DND-41 (cell line): ENCODE data around the gene B3GALT6.

Experiments
- ATAC-seq: fragments of 200-7000 bp; cut with Tn5 transposase; 3 replicates; pipeline ENCODE4 v1.9.1; 2021; ENCODE audit warnings: low read depth; ENCODE audit not compliant: insufficient read depth
- DNase-seq: peaks from one replicate; pipeline ENCODE4 v3.0.0-alpha.2; 2020
- H2AFZ ChIP-seq: 2 replicates; pipeline ENCODE4 v1.6.0; 2012; ENCODE audit warnings: low read depth, low read length
- H3K27ac ChIP-seq: 2 replicates; pipeline ENCODE4 v1.5.1; 2012; ENCODE audit warnings: low read length, inconsistent platforms
- H3K27me3 ChIP-seq: fragments of 200-600 bp; sonication (generic); 2 replicates; pipeline ENCODE4 v1.6.0; 2012; ENCODE audit warnings: low read length, mild to moderate bottlenecking, inconsistent platforms; ENCODE audit not compliant: insufficient read depth, poor library complexity
- H3K36me3 ChIP-seq: 2 replicates; pipeline ENCODE4 v1.5.1; 2012; ENCODE audit warnings: low read length, inconsistent platforms; ENCODE audit not compliant: insufficient read depth
- H3K4me1 ChIP-seq: 2 replicates; pipeline ENCODE4 v1.5.1; 2012; ENCODE audit warnings: mild to moderate bottlenecking, low read length; ENCODE audit not compliant: insufficient read depth
- H3K4me2 ChIP-seq: 2 replicates; pipeline ENCODE4 v1.6.0; 2012; ENCODE audit warnings: mild to moderate bottlenecking, moderate library complexity, low read length, inconsistent platforms; ENCODE audit not compliant: insufficient read depth
- H3K4me3 ChIP-seq, 2 experiments: fragments of 200-600 bp in 1 of 2; shearing (Covaris generic) in 1 of 2; 2 replicates each; pipeline ENCODE4 v1.5.1; 2012 to 2016; ENCODE audit warnings: inconsistent platforms in 2 of 2, low read length in 2 of 2, mild to moderate bottlenecking in 2 of 2, low read depth in 1 of 2, moderate library complexity in 1 of 2
- H3K79me2 ChIP-seq: 2 replicates; pipeline ENCODE4 v1.6.0; 2012; ENCODE audit warnings: low read length, inconsistent platforms; ENCODE audit not compliant: insufficient read depth
- H3K9ac ChIP-seq: 2 replicates; pipeline ENCODE4 v1.6.0; 2012; ENCODE audit warnings: low read depth, mild to moderate bottlenecking, inconsistent platforms, low read length, moderate library complexity
- H3K9me3 ChIP-seq: 2 replicates; pipeline ENCODE4 v1.5.1; 2012; ENCODE audit warnings: low read length, moderate library complexity, mild to moderate bottlenecking, inconsistent platforms; ENCODE audit not compliant: insufficient read depth, severe bottlenecking
- H4K20me1 ChIP-seq: 2 replicates; pipeline ENCODE4 v1.6.0; 2012; ENCODE audit warnings: low read length; ENCODE audit not compliant: insufficient read depth
- EZH2 ChIP-seq: IDR thresholded peaks from 3 replicates; pipeline ENCODE4 v1.6.1; 2012; ENCODE audit warnings: borderline replicate concordance, low read depth, mild to moderate bottlenecking, moderate library complexity, low read length, inconsistent platforms; ENCODE audit not compliant: severe bottlenecking
- TF ChIP-seq, protein P1 (sequence below): IDR thresholded peaks from 2 replicates; pipeline ENCODE4 v1.5.1; 2012; ENCODE audit warnings: borderline replicate concordance, low read length, moderate library complexity, mild to moderate bottlenecking; ENCODE audit not compliant: poor library complexity, severe bottlenecking; ENCODE audit errors: extremely low read depth

The B3GALT6 gene

DNA sequence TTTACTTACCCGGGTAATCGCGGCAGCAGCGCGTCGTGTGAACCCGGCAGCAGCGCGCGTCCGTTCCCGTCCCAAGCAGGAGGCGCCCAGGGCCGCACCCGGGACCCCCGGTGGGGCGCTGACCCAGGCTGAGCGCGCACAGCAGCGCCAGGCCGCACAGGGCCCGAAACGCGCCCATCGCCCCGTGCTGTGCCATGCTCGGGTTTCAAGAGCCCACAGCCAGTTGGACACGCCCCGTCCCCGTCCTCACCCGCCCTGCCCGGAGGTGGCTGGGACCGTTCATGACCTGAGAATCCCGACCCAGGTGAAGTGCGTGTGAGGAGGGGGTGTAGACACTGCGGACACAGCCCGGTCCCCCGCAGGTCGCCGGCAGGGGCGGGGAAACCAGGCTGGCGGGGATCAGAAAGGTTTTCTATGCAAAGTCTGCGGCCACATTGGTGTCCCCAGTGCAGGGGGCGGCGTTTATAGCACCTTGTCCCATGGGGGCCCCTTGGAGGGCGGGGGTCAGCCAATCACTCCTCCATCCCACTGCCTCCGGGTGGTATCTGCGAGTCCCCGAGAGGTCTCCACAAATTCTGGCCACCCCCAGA is 25.6 kb upstream of the B3GALT6 start, which contains the start of gene TNFRSF18:
Gene TNFRSF18 (minus strand): TSS at position 217 of the 590 bp plus-strand sequence. CDS start 21 bp downstream, at position 196.
- H3K27ac ChIP-seq: no peak within 1 kb of the TSS
- no peaks in the 10 kb centered on the region for H3K79me2 ChIP-seq
- H3K4me1 ChIP-seq: peaks cover 10% of the 10 kb centered on the region
- H3K27me3 ChIP-seq: peaks cover 4% of the 10 kb centered on the region
- ATAC-seq: no peak
- no peak within 1 kb of the TSS for H3K9ac ChIP-seq
- H3K4me2 ChIP-seq: no peak within 1 kb of the TSS
- H4K20me1 ChIP-seq: peaks cover 18% of the 10 kb centered on the region
- H2AFZ ChIP-seq: no peak within 1 kb of the TSS
- no peak within 1 kb of the TSS for H3K4me3 ChIP-seq
- TF ChIP-seq EZH2: no peak
- TF ChIP-seq, protein P1, sequence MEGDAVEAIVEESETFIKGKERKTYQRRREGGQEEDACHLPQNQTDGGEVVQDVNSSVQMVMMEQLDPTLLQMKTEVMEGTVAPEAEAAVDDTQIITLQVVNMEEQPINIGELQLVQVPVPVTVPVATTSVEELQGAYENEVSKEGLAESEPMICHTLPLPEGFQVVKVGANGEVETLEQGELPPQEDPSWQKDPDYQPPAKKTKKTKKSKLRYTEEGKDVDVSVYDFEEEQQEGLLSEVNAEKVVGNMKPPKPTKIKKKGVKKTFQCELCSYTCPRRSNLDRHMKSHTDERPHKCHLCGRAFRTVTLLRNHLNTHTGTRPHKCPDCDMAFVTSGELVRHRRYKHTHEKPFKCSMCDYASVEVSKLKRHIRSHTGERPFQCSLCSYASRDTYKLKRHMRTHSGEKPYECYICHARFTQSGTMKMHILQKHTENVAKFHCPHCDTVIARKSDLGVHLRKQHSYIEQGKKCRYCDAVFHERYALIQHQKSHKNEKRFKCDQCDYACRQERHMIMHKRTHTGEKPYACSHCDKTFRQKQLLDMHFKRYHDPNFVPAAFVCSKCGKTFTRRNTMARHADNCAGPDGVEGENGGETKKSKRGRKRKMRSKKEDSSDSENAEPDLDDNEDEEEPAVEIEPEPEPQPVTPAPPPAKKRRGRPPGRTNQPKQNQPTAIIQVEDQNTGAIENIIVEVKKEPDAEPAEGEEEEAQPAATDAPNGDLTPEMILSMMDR: no peak
- H3K9me3 ChIP-seq: no peaks in the 10 kb centered on the region
- DNase-seq: no peak
- no peaks in the 10 kb centered on the region for H3K36me3 ChIP-seq

DNA sequence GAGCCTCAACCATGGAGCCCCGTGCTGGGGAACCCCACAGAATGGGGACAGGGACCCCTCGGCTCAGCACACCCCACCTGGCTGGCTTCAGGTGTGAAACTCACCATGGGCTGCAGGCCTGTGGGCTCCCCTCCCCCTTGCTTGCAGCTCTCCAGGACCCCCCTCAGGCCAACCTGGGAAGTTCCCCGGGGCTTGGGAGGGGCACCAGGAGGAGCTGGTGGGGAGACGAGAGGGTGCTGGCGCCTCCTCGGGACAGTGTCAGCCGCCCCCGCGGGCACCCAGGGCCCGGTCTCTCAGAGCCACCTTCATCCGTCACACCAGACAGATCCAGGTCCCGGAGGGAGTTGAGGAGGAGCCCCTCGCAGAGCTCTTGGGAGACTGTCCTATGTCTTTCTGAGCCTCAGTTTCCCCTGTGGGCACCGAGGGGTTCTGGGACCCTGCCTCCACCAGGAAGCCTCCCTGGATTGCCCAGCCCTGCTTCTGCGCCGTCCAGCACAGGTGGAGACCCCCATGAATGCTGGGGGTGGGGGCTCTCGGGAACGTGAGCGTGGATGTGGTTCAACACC is 25.0 kb upstream of the B3GALT6 start:
- no peaks in the 10 kb centered on the region for H3K36me3 ChIP-seq
- H3K79me2 ChIP-seq: no peaks in the 10 kb centered on the region
- H3K9me3 ChIP-seq: no peaks in the 10 kb centered on the region
- H3K4me1 ChIP-seq: peaks cover 10% of the 10 kb centered on the region
- no peak for ATAC-seq
- no peak overlapping the region for H3K27ac ChIP-seq
- H3K4me2 ChIP-seq: no peak overlapping the region
- H4K20me1 ChIP-seq: peaks cover 18% of the 10 kb centered on the region
- H3K27me3 ChIP-seq: peaks cover 4% of the 10 kb centered on the region
- H2AFZ ChIP-seq: no peak overlapping the region
- TF ChIP-seq EZH2: no peak
- no peak for DNase-seq
- H3K4me3 ChIP-seq: no peak overlapping the region
- H3K9ac ChIP-seq: no peak overlapping the region

DNA sequence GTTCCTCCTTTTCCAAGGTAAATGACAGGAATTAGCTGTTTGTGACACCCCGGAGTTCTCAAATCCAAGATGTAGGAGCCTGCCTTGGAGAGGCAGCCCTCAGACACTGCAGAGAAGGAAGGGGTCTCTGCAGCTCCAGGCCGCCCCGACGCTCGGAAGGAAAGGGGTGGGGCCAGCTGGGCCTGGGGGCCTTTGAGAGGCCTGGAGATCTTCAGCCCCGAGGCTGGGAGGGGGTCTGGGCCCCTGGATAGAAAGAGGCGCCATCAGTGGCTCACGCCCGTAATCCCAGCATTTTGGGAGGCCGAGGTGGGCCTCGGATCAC is 24.5 kb upstream of the B3GALT6 start:
- Histone ChIP-seq H3K27ac (no peak overlapping the region), H3K4me1 (peaks cover 10% of the 10 kb centered on the region), H2AFZ (no peak overlapping the region), H3K27me3 (peaks cover 4% of the 10 kb centered on the region), H3K4me3 (no peak overlapping the region), H3K9me3 (no peaks in the 10 kb centered on the region), H3K79me2 (no peaks in the 10 kb centered on the region), H4K20me1 (peaks cover 18% of the 10 kb centered on the region), H3K9ac (no peak overlapping the region), H3K36me3 (no peaks in the 10 kb centered on the region), H3K4me2 (no peak overlapping the region)
- ATAC-seq (no peak), DNase-seq (no peak)
- TF ChIP-seq, protein P1: no peak
- TF ChIP-seq EZH2: no peak

DNA sequence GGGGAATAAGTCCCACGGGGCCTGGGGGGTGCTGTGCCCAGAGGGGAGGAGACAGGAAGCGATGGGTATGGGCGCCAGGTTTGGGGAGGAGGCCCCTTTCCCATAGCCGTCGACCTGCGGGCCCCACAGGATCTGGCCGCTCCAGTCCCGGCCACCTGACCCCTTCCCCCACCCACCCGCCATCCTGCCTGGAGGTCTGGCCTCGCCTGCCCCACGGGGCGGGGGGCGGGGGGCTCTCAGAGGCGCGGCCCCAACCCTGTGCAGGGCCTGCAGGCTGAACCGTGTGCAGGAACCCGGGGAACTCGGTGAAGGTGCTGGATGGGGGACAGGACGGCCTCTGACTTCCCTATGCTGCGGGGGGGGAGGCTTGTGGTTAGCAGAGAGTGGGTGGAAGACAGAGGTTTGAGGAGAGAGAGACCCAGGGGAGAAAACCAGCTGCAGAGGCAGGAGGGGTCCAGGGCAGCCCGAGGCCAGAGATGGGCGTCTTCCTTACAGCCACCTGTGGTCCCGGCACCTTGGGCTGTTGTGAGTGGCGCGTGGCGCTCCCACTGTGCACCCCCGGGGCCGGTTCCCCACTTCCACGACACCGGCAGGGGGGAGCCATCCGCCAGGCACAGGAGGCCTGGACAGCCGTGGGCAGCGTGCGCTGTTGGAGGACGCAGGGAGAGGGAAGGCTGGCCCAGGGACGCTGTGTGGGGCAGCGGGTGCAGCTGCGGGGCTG is 23.2 kb upstream of the B3GALT6 start:
- H3K4me3 ChIP-seq: no peak overlapping the region
- H3K27ac ChIP-seq: no peak overlapping the region
- H3K27me3 ChIP-seq: peaks cover 4% of the 10 kb centered on the region
- peak; percentile 86 for DNase-seq
- peaks cover 19% of the 10 kb centered on the region for H4K20me1 ChIP-seq
- H2AFZ ChIP-seq: no peak overlapping the region
- no peaks in the 10 kb centered on the region for H3K79me2 ChIP-seq
- no peaks in the 10 kb centered on the region for H3K36me3 ChIP-seq
- H3K4me2 ChIP-seq: peak overlapping the region; percentile 31; the same call in 1 of the 2 replicates
- H3K9me3 ChIP-seq: no peaks in the 10 kb centered on the region
- H3K4me1 ChIP-seq: peaks cover 14% of the 10 kb centered on the region
- ATAC-seq: peak; percentile 74
- H3K9ac ChIP-seq: no peak overlapping the region
- TF ChIP-seq, protein P1: no peak
- no peak for TF ChIP-seq EZH2
